Measurements from ENCODE around the gene GPR153. TPM values are rescaled to one million over a fixed set of nuclear protein-coding genes. Genes with fewer than 3 reads are reported as not detected.

GPR153 gene
- total RNA-seq, 1 experiment from 2014 or later = 6.1 TPM

GRCh38 chr1:6280761-6281451 is 20.0 kb upstream of the GPR153 start:
- CTCF ChIA-PET = no interaction called here

More at GRCh38 chr1:6280761-6281451, 20.0 kb upstream of the GPR153 start:
- TF ChIP-seq CEBPB (IDR thresholded peaks at IDR 0.05; ENCODE audit: low read depth) = no peak
- TF ChIP-seq POLR2A (IDR thresholded peaks at IDR 0.05; ENCODE audit: borderline replicate concordance, extremely low read depth, insufficient read depth, insufficient read length) = no peak
- no peak for TF ChIP-seq MAX (IDR thresholded peaks at IDR 0.05)
- TF ChIP-seq EGR1 (IDR thresholded peaks at IDR 0.05; ENCODE audit: low read depth) = no peak
- TF ChIP-seq CTCF (IDR thresholded peaks at IDR 0.05 in 2 of 3, conservative IDR thresholded peaks at IDR 0.05 in 1 of 3; ENCODE audit: borderline replicate concordance in 1 of 3, insufficient read depth in 1 of 3, low read depth in 2 of 3, low read length in 2 of 3) = peak in 2 of 3 experiments; percentile 41; a peak in 3 of 6 replicates
- TF ChIP-seq REST (IDR thresholded peaks at IDR 0.05; ENCODE audit: low read depth) = no peak
- TF ChIP-seq EZH2phosphoT487 (IDR thresholded peaks at IDR 0.05; ENCODE audit: borderline replicate concordance) = no peak
- Histone ChIP-seq H3K36me3 (ENCODE audit: control insufficient read depth in 1 of 2, insufficient read depth in 2 of 2, low read length in 2 of 2) (no peaks in the 10 kb centered on the region; a peak in 1 of 4 replicates), H3K9ac (ENCODE audit: low read length) (no peak overlapping the region), H3K27me3 (ENCODE audit: insufficient read depth, low read length) (no peaks in the 10 kb centered on the region), H2AFZ (ENCODE audit: low read depth, low read length, poor library complexity, severe bottlenecking) (no peak overlapping the region), H3K9me2 (ENCODE audit: insufficient read depth) (no peaks in the 10 kb centered on the region), H3K4me1 (ENCODE audit: control insufficient read depth in 1 of 2, insufficient read depth in 2 of 2, low read length in 2 of 2) (no peaks in the 10 kb centered on the region), H3K9me3 (ENCODE audit: control insufficient read depth in 1 of 2, insufficient read depth in 1 of 2, low read depth in 1 of 2, low read length in 2 of 2) (no peaks in the 10 kb centered on the region), H3K79me2 (ENCODE audit: insufficient read depth, low read length) (no peaks in the 10 kb centered on the region), H3K27ac (ENCODE audit: low read depth, low read length) (no peak overlapping the region), H4K20me1 (ENCODE audit: insufficient read depth) (no peaks in the 10 kb centered on the region), H3K4me3 (replicated peaks in 1 of 2; ENCODE audit: low read depth in 1 of 2, low read length in 2 of 2) (no peak overlapping the region), H3K4me2 (ENCODE audit: low read length) (no peak overlapping the region)
- no peak for DNase-seq (ENCODE audit: low read depth, low spot score)
- RAD21 ChIA-PET (ENCODE audit: low non-redundant PET in 1 of 2, low total read pairs in 2 of 2, uncharacterized antibody in 2 of 2, unreplicated experiment in 2 of 2) = no interaction called here
- peak; percentile 66 for ATAC-seq
- intact Hi-C loops (cut with micrococcal nuclease) = no loop called here
- no TSS peak for BruUV-seq (replicated peaks)
- POLR2A ChIA-PET = no interaction called here
